Upper lobe of left lung (tissue), 4 donors: Measurements from ENCODE around the gene ACTR3C.

ENCODE experiments used
- EP300 ChIP-seq, 4 donors: sonication (generic); formaldehyde crosslinking; IDR thresholded peaks; one replicate each; pipeline ENCODE4 v1.5.1; 2017; ENCODE audit warnings: antibody characterized with exemption in 4 of 4, control low read depth in 2 of 4
- POLR2A ChIP-seq, 4 donors: fragments of 450-650 bp; IDR thresholded peaks; one replicate each; pipeline ENCODE4 v1.5.1; 2016 to 2017; ENCODE audit warnings: antibody characterized with exemption in 4 of 4, mild to moderate bottlenecking in 2 of 4

GRCh38 chr7:150363370-150363769 is 40.0 kb upstream of the ACTR3C start:
- TF ChIP-seq EP300 (IDR thresholded peaks at IDR 0.05) (no peak), POLR2A (IDR thresholded peaks at IDR 0.05) (no peak)
